GM12872 (cell line): Measurements from ENCODE around the gene DLGAP1.

Experiments
- CTCF ChIP-seq: IDR thresholded peaks from 3 replicates; pipeline ENCODE4 v1.5.1; 2011; ENCODE audit warnings: low read depth, mild to moderate bottlenecking, low read length, moderate library complexity; ENCODE audit not compliant: insufficient read depth

DLGAP1 gene

GRCh38 chr18:3451183-3451988 lies 1003.7 kb downstream of the DLGAP1 start:
- no peak for TF ChIP-seq CTCF

GRCh38 chr18:3450799-3451182 lies 1004.3 kb downstream of the DLGAP1 start:
- TF ChIP-seq CTCF, result no peak

GRCh38 chr18:3450012-3450798 lies 1004.9 kb downstream of the DLGAP1 start, which contains the start of gene TGIF1:
TSS of gene TGIF1 (plus strand) at chr18:3450172. CDS start at chr18:3450490, 318 bp downstream.
- no peak for TF ChIP-seq CTCF

- TF ChIP-seq CTCF, result no peak
Observed at GRCh38 chr18:3449512-3450011, 1005.5 kb downstream of the DLGAP1 start.

- no peak for TF ChIP-seq CTCF
Observed at GRCh38 chr18:3448838-3449511, 1006.1 kb downstream of the DLGAP1 start.

- no peak for TF ChIP-seq CTCF
Observed at GRCh38 chr18:3447895-3448837, 1006.9 kb downstream of the DLGAP1 start.
